RWPE2 (cell line): Measurements from ENCODE around the gene CD28.
A peak's percentile ranks its signal among the peaks of the same experiment; 100 is the strongest.

ENCODE experiments used
- ATAC-seq: fragments of 200-7000 bp; cut with Tn5 transposase; 3 replicates; pipeline ENCODE4 v1.9.1; 2021; ENCODE audit warnings: low read depth
- DNase-seq: peaks from one replicate; pipeline ENCODE4 v3.0.0-alpha.2; 2020; ENCODE audit warnings: low spot score
- H3K27ac ChIP-seq: fragments of 450-650 bp; 2 replicates; pipeline ENCODE4 v1.5.1; 2017; ENCODE audit warnings: mild to moderate bottlenecking; ENCODE audit not compliant: poor library complexity, severe bottlenecking
- H3K27me3 ChIP-seq: fragments of 250-450 bp; sonication (Bioruptor Pico); 2 replicates; pipeline ENCODE4 v1.5.1; 2021; ENCODE audit warnings: mild to moderate bottlenecking, moderate library complexity; ENCODE audit not compliant: insufficient read depth, poor library complexity, severe bottlenecking
- H3K36me3 ChIP-seq: fragments of 250-450 bp; sonication (Bioruptor Pico); 2 replicates; pipeline ENCODE4 v1.5.1; 2020; ENCODE audit warnings: low read depth, mild to moderate bottlenecking, moderate library complexity
- H3K4me1 ChIP-seq: fragments of 250-450 bp; sonication (Bioruptor Pico); 2 replicates; pipeline ENCODE4 v1.5.1; 2021; ENCODE audit warnings: mild to moderate bottlenecking, moderate library complexity; ENCODE audit not compliant: insufficient read depth, poor library complexity, severe bottlenecking
- H3K4me3 ChIP-seq: fragments of 250-450 bp; sonication (Bioruptor Pico); 2 replicates; pipeline ENCODE4 v1.5.1; 2021; ENCODE audit warnings: mild to moderate bottlenecking, moderate library complexity; ENCODE audit not compliant: severe bottlenecking
- H3K9me3 ChIP-seq: fragments of 250-450 bp; sonication (Bioruptor Pico); 2 replicates; pipeline ENCODE4 v1.5.1; 2021; ENCODE audit warnings: mild to moderate bottlenecking, moderate library complexity; ENCODE audit not compliant: severe bottlenecking
- CTCF ChIP-seq: fragments of 450-650 bp; IDR thresholded peaks from one replicate; pipeline ENCODE4 v1.5.1; 2017; ENCODE audit warnings: mild to moderate bottlenecking, moderate library complexity; ENCODE audit not compliant: poor library complexity, severe bottlenecking

CD28 gene

DNA sequence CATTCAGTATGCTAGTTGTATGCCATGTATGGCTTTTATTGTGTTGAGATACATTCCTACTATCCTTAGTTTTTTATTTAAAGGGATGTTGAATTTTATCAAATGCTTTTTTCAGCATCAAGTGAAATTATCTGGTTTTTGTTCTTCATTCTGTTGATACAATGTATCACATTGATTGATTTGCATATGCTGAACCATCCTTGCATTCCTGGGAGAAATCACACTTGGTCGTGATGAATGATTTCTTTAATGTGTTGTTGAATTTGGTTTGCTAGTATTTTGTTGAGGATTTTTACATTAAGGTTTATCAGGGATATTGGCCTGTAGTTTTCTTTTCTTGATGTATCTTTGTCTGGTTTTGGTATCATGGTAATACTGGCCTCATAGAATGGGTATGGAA is 49.7 kb downstream of the CD28 start:
- H3K36me3 ChIP-seq, result no peaks in the 10 kb centered on the region
- no peak overlapping the region for H3K4me3 ChIP-seq
- no peak overlapping the region for H3K27ac ChIP-seq
- ATAC-seq (no peak), DNase-seq (no peak)
- TF ChIP-seq CTCF, result no peak
- H3K4me1 ChIP-seq, result peaks cover 21% of the 10 kb centered on the region
- H3K27me3 ChIP-seq, result no peaks in the 10 kb centered on the region
- H3K9me3 ChIP-seq, result peaks cover 8% of the 10 kb centered on the region

- Histone ChIP-seq H3K4me1 (peaks cover 21% of the 10 kb centered on the region), H3K27ac (peak overlapping the region; percentile 64), H3K9me3 (peaks cover 8% of the 10 kb centered on the region), H3K36me3 (no peaks in the 10 kb centered on the region), H3K27me3 (no peaks in the 10 kb centered on the region), H3K4me3 (no peak overlapping the region)
- peak; percentile 69 for ATAC-seq
- DNase-seq, result no peak
- no peak for TF ChIP-seq CTCF
Measured at GRCh38 chr2:203758841-203759689, 52.6 kb downstream of the CD28 start.

GRCh38 chr2:203759690-203760365 is 53.4 kb downstream of the CD28 start:
- no peak for DNase-seq
- ATAC-seq, result peak; percentile 95
- Histone ChIP-seq H3K27ac (peak overlapping the region; percentile 64), H3K36me3 (no peaks in the 10 kb centered on the region), H3K4me3 (no peak overlapping the region), H3K4me1 (peaks cover 21% of the 10 kb centered on the region), H3K27me3 (no peaks in the 10 kb centered on the region), H3K9me3 (peaks cover 8% of the 10 kb centered on the region)
- TF ChIP-seq CTCF, result no peak

- Histone ChIP-seq H3K27me3 (no peaks in the 10 kb centered on the region), H3K4me3 (no peak overlapping the region), H3K9me3 (peaks cover 5% of the 10 kb centered on the region), H3K36me3 (no peaks in the 10 kb centered on the region), H3K27ac (no peak overlapping the region), H3K4me1 (peaks cover 21% of the 10 kb centered on the region)
- ATAC-seq (no peak), DNase-seq (no peak)
- TF ChIP-seq CTCF, result no peak
Measured at GRCh38 chr2:203761121-203761520, 54.7 kb downstream of the CD28 start.
